T1000 (cell line): ENCODE measurements around the gene CEACAM19.
"Not testable (repeated sequence)": the region's sequence is repeated elsewhere in the genome, so short reads cannot be mapped to it uniquely, and the experiment has no call there.

Source experiments
- DNase-seq: peaks from one replicate; lab custom pipeline; 2025; ENCODE audit warnings: mixed read lengths; lab: John Stamatoyannopoulos, UW

CEACAM19 gene

GRCh38 chr19:44671400-44671799 is at the start of gene CEACAM19:
Gene CEACAM19 (plus strand): TSS chr19:44671482. CDS start chr19:44671932, 450 bp downstream.
- DNase-seq: no peak

- DNase-seq: no peak
Measured at GRCh38 chr19:44623080-44623479, 48.2 kb upstream of the CEACAM19 start.

- DNase-seq: no peak
Measured at GRCh38 chr19:44623626-44624025, 47.7 kb upstream of the CEACAM19 start.

- DNase-seq: no peak
Measured at GRCh38 chr19:44624840-44625354, 46.4 kb upstream of the CEACAM19 start.

GRCh38 chr19:44625637-44626036 is 45.6 kb upstream of the CEACAM19 start:
- not testable (repeated sequence) for DNase-seq

- peak; percentile 86 for DNase-seq
Measured at GRCh38 chr19:44626048-44626624, 45.1 kb upstream of the CEACAM19 start.

- DNase-seq: no peak
Measured at GRCh38 chr19:44627631-44628030, 43.7 kb upstream of the CEACAM19 start.

GRCh38 chr19:44628793-44629192 is 42.5 kb upstream of the CEACAM19 start:
- no peak for DNase-seq

GRCh38 chr19:44631611-44632010 is 39.7 kb upstream of the CEACAM19 start:
- not testable (repeated sequence) for DNase-seq

GRCh38 chr19:44634058-44634457 is 37.2 kb upstream of the CEACAM19 start:
- not testable (repeated sequence) for DNase-seq

GRCh38 chr19:44634785-44635184 is 36.5 kb upstream of the CEACAM19 start:
- no peak for DNase-seq

- DNase-seq: no peak
Measured at GRCh38 chr19:44635581-44636438, 35.5 kb upstream of the CEACAM19 start.

GRCh38 chr19:44636439-44637389 is 34.6 kb upstream of the CEACAM19 start:
- DNase-seq: no peak

GRCh38 chr19:44637390-44637764 is 33.9 kb upstream of the CEACAM19 start:
- DNase-seq: no peak

- DNase-seq: no peak
Measured at GRCh38 chr19:44640518-44640917, 30.8 kb upstream of the CEACAM19 start.

GRCh38 chr19:44641501-44642265 is 29.6 kb upstream of the CEACAM19 start:
- DNase-seq: no peak

- DNase-seq: no peak
Measured at GRCh38 chr19:44642377-44642776, 28.9 kb upstream of the CEACAM19 start.

GRCh38 chr19:44643605-44644401 is 27.5 kb upstream of the CEACAM19 start, which contains the start of gene PVR:
Gene PVR (plus strand): TSS chr19:44643910. CDS start chr19:44644097, 187 bp downstream.
- peak; percentile 68 for DNase-seq

- DNase-seq: no peak
Measured at GRCh38 chr19:44644402-44645016, 26.8 kb upstream of the CEACAM19 start.
